GM12878 (cell line): ENCODE measurements around the gene RSPH9. TPM values are rescaled to one million over a fixed set of nuclear protein-coding genes. Genes with fewer than 3 reads are reported as not detected.

ENCODE experiments used
- ATAC-seq: fragments of 200-7000 bp; cut with Tn5 transposase; 3 replicates; pipeline ENCODE4 v1.9.1; 2020; ENCODE audit warnings: mild to moderate bottlenecking, moderate library complexity
- BruUV-seq: library from RNA; stranded (reverse); fragments of 400-500 nt; replicated peaks from 2 replicates; lab custom pipeline; 2021; lab: Mats Ljungman, UMichigan
- CTCF ChIA-PET: fragments of 300-600 bp; sonication (Branson Sonifier 250); formaldehyde crosslinking; extraction: SDS; loops from one replicate; lab custom pipeline; 2021; ENCODE audit warnings: inconsistent platforms; lab: Yijun Ruan, JAX
- POLR2A ChIA-PET: fragments of 350-600 bp; formaldehyde crosslinking; extraction: SDS; loops from one replicate; lab custom pipeline; 2021; ENCODE audit warnings: inconsistent platforms; lab: Charles Lee
- RAD21 ChIA-PET: fragments of 300-600 bp; sonication (Branson Sonifier 250); formaldehyde crosslinking; loops from one replicate; lab custom pipeline; 2023; ENCODE audit warnings: antibody characterized with exemption; ENCODE audit not compliant: unreplicated experiment; lab: Charles Lee
- SMC1A ChIA-PET: fragments of 300-600 bp; sonication (Branson Sonifier 250); formaldehyde crosslinking; loops from one replicate; lab custom pipeline; 2023; ENCODE audit not compliant: unreplicated experiment, uncharacterized antibody; lab: Charles Lee
- DNase-seq: peaks from one replicate; pipeline ENCODE4 v3.0.0-alpha.2; 2011; ENCODE audit warnings: low read depth, low spot score
- FAIRE-seq: peaks from 3 replicates; lab custom pipeline; 2011; peaks lifted over from hg19 to GRCh38; lab: Jason Lieb, UNC
- H2AFZ ChIP-seq: 2 replicates; pipeline ENCODE4 v1.6.0; 2011; ENCODE audit warnings: low read depth, low read length, control low read depth; ENCODE audit not compliant: control insufficient read depth
- H3K27ac ChIP-seq: 2 replicates; pipeline ENCODE4 v1.5.1; 2011; ENCODE audit warnings: control low read depth; ENCODE audit not compliant: control insufficient read depth, insufficient read depth
- H3K27me3 ChIP-seq, 2 experiments: replicated peaks in 1 of 2; 2 replicates each; pipeline versions ENCODE4 v1.6.0 to v1.6.1; 2011; ENCODE audit warnings: low read length in 1 of 2; ENCODE audit not compliant: control insufficient read depth in 2 of 2, insufficient read depth in 2 of 2
- H3K36me3 ChIP-seq, 2 experiments: 2 replicates each; pipeline ENCODE4 v1.5.1; 2011; ENCODE audit warnings: low read length in 1 of 2; ENCODE audit not compliant: control insufficient read depth in 2 of 2, insufficient read depth in 2 of 2
- H3K4me1 ChIP-seq: 2 replicates; pipeline ENCODE4 v1.6.1; 2011; ENCODE audit warnings: mild to moderate bottlenecking, low read length, moderate library complexity, mixed read lengths; ENCODE audit not compliant: control insufficient read depth, insufficient read depth
- H3K4me2 ChIP-seq: 2 replicates; pipeline ENCODE4 v1.6.0; 2011; ENCODE audit warnings: control low read depth; ENCODE audit not compliant: control insufficient read depth, insufficient read depth
- H3K4me3 ChIP-seq: fragments of 200-600 bp; sonication (generic); 2 replicates; pipeline ENCODE4 v1.5.1; 2016
- H3K79me2 ChIP-seq: 2 replicates; pipeline ENCODE4 v1.6.0; 2011; ENCODE audit warnings: low read length; ENCODE audit not compliant: control insufficient read depth, insufficient read depth
- H3K9ac ChIP-seq: 2 replicates; pipeline ENCODE4 v1.8.0; 2011; ENCODE audit warnings: low read length, control low read depth, mixed read lengths; ENCODE audit not compliant: control insufficient read depth, insufficient read depth
- H3K9me3 ChIP-seq: replicated peaks from 3 replicates; pipeline ENCODE4 v1.5.1; 2011; ENCODE audit warnings: mild to moderate bottlenecking, low read length; ENCODE audit not compliant: control insufficient read depth, insufficient read depth
- H4K20me1 ChIP-seq: 2 replicates; pipeline ENCODE4 v1.6.0; 2011; ENCODE audit not compliant: control insufficient read depth, insufficient read depth
- CBX5 ChIP-seq: sonication (generic); IDR thresholded peaks from 2 replicates; pipeline ENCODE4 v1.6.1; 2016; ENCODE audit warnings: low read depth, moderate library complexity, mild to moderate bottlenecking, inconsistent platforms
- CHD1 ChIP-seq: IDR thresholded peaks from 2 replicates; pipeline ENCODE4 v1.6.1; 2012; ENCODE audit warnings: low read depth, low read length, improper control_type of control experiment
- EGR1 ChIP-seq, 2 experiments: IDR thresholded peaks; 1 replicate in 1 of 2; 2 replicates in 1 of 2; pipeline ENCODE4 v1.6.1; 2011 to 2012; ENCODE audit warnings: low read depth in 2 of 2, low read length in 2 of 2, borderline replicate concordance in 1 of 2, mild to moderate bottlenecking in 1 of 2, moderate library complexity in 1 of 2
- HDGF ChIP-seq: fragments of 450-650 bp; IDR thresholded peaks from 2 replicates; pipeline ENCODE4 v1.6.1; 2016; ENCODE audit warnings: antibody characterized with exemption
- KAT2A ChIP-seq: conservative IDR thresholded peaks from 2 replicates; pipeline ENCODE4 v1.6.1; 2011; ENCODE audit warnings: low read depth, low read length; ENCODE audit not compliant: control insufficient read depth
- MYC ChIP-seq: IDR thresholded peaks from 2 replicates; pipeline ENCODE4 v1.6.1; 2011; ENCODE audit warnings: mild to moderate bottlenecking, low read length, moderate library complexity, inconsistent platforms; ENCODE audit not compliant: insufficient read depth, insufficient replicate concordance, insufficient read length, severe bottlenecking
- PAX5 ChIP-seq: IDR thresholded peaks from 2 replicates; pipeline ENCODE4 v1.6.1; 2011; ENCODE audit warnings: low read depth, low read length, borderline replicate concordance
- RB1 ChIP-seq: fragments of 450-650 bp; formaldehyde crosslinking; IDR thresholded peaks from 2 replicates; pipeline ENCODE4 v1.6.1; 2017; ENCODE audit warnings: mild to moderate bottlenecking, borderline replicate concordance
- SMARCA5 ChIP-seq: fragments of 450-650 bp; IDR thresholded peaks from 2 replicates; pipeline ENCODE4 v1.6.1; 2017; ENCODE audit warnings: mild to moderate bottlenecking
- SREBF2 ChIP-seq: IDR thresholded peaks from 2 replicates; pipeline ENCODE4 v1.6.1; 2012; ENCODE audit warnings: mild to moderate bottlenecking, low read length
- STAT1 ChIP-seq: fragments of 450-650 bp; conservative IDR thresholded peaks from 2 replicates; pipeline ENCODE4 v1.6.1; 2014; ENCODE audit warnings: antibody characterized with exemption, mild to moderate bottlenecking
- TCF12 ChIP-seq: IDR thresholded peaks from 2 replicates; pipeline ENCODE4 v1.6.1; 2011; ENCODE audit warnings: low read depth, mild to moderate bottlenecking, low read length
- TCF3 ChIP-seq: IDR thresholded peaks from 2 replicates; pipeline ENCODE4 v1.6.1; 2012; ENCODE audit warnings: low read depth, mild to moderate bottlenecking, low read length, borderline replicate concordance; ENCODE audit not compliant: insufficient read depth
- WGBS: methylation state at CpG from one replicate; pipeline ENCODE4 v1.1.6; 2016; ENCODE audit warnings: low lambda C conversion rate; ENCODE audit not compliant: insufficient replicate concordance, insufficient coverage; ENCODE audit errors: missing lambda C conversion rate; 5-methylcytosine and 5-hydroxymethylcytosine counted together
- in situ Hi-C: fragments of 300-500 bp; cut with MboI; formaldehyde crosslinking; loops from 9 replicates; pipeline ENCODE4 v1.14.3; 2018; ENCODE audit warnings: mixed read lengths
- intact Hi-C: fragments of 100-400 bp; cut with micrococcal nuclease; formaldehyde crosslinking; loops from one replicate; pipeline ENCODE4 v1.14.2; 2022; ENCODE audit not compliant: unreplicated experiment
- polyA plus RNA-seq, 11 experiments: library from polyadenylated mRNA; depleted of rRNA in 4 of 11; unstranded in 6 of 11; stranded (reverse) in 5 of 11; fragments of >200 nt; fragmentation: Nextera tagmentation in 4 of 11; fragmentation: Illumina TruSeq in 1 of 11; extraction: Ambion mirVana in 4 of 11; extraction: Trizol in 1 of 11; gene quantifications; 1 replicate in 1 of 11; 2 replicates in 10 of 11; pipeline versions ENCODE4 v1.2.1 to v1.2.3, GENCODE V29; 2011 to 2016; ENCODE audit warnings: inconsistent platforms in 2 of 11, missing spikeins in 2 of 11, low read depth in 1 of 11
- total RNA-seq, 4 experiments: library from RNA; depleted of rRNA in 3 of 4; stranded (reverse); fragments of >200 nt in 3 of 4; fragmentation: Illumina TruSeq in 1 of 4; extraction: Trizol in 1 of 4; gene quantifications; 2 replicates each; pipeline versions ENCODE4 v1.2.1 to v1.2.3, GENCODE V29; 2013 to 2021
- TF ChIP-seq, protein P1 (sequence below): fragments of 150-350 bp; IDR thresholded peaks from 2 replicates; pipeline ENCODE4 v1.6.1; 2014; ENCODE audit warnings: mild to moderate bottlenecking, low read depth, low read length
- TF ChIP-seq, protein P2 (sequence below): IDR thresholded peaks from 2 replicates; pipeline ENCODE4 v1.6.1; 2011; ENCODE audit warnings: borderline replicate concordance, low read depth, mild to moderate bottlenecking, moderate library complexity, low read length; ENCODE audit not compliant: insufficient read depth, poor library complexity, severe bottlenecking
- TF ChIP-seq, protein P3 (sequence below): IDR thresholded peaks from 2 replicates; pipeline ENCODE4 v1.6.1; 2011; ENCODE audit warnings: low read depth, mild to moderate bottlenecking, low read length, moderate library complexity, borderline replicate concordance; ENCODE audit errors: extremely low read depth
- TF ChIP-seq, protein P4 (sequence below): fragments of 450-650 bp; IDR thresholded peaks from 2 replicates; pipeline ENCODE4 v1.6.1; 2017; ENCODE audit warnings: mild to moderate bottlenecking, moderate library complexity

Gene RSPH9
- total and polyA plus RNA-seq, 10 of the 15 experiments (the other 5 are each of a cell fraction or from before 2014, with no cell fraction given) = 0.26 to 0.63 (median 0.36) TPM; not detected in 6

DNA sequence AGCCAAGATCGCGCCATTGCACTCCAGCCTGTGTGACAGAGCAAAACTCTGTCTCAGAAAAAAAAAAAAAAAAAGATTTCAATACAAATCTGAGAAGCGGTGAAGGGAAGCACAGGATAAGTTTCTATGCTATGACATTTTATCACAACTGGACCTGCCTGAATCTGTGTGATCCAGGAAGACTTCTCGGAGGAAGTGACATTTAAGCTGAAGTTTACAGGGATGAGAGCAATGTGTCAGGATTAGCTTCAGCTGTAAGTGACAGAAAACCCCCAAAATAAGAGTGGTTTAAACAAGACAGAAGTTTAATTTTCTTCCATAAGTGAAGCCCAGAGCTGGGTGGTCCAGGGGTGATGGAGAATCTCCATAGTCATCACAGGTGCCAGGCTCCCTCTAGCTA is 76.2 kb downstream of the RSPH9 start:
- H3K9me3 ChIP-seq = no peaks in the 10 kb centered on the region
- CTCF ChIA-PET = interaction anchor here (0.7 to 5.1 kb wide), 21 partner anchors 12 to 358 kb away, joined by 3 to 102 read pairs (median 4); partner anchors contain the start of genes GTPBP2, MRPS18A and VEGFA
- peaks cover 26% of the 10 kb centered on the region for H3K4me1 ChIP-seq
- H3K79me2 ChIP-seq = no peaks in the 10 kb centered on the region; the same call in 1 of the 2 replicates
- DNase-seq (no peak), FAIRE-seq (no peak), ATAC-seq (no peak)
- H3K27ac ChIP-seq = no peak overlapping the region
- POLR2A ChIA-PET = interaction anchor here (0.7 to 1.9 kb wide), 6 partner anchors 8 to 358 kb away, joined by 3 to 5 read pairs (median 4); partner anchors contain the start of gene VEGFA
- SMC1A ChIA-PET = interaction anchor here (0.6 to 5.8 kb wide), 13 partner anchors 12 to 359 kb away, joined by 3 to 87 read pairs (median 4); partner anchors contain the start of gene VEGFA
- H3K4me3 ChIP-seq = no peak overlapping the region
- intact Hi-C loops = loop anchor here (5.0 kb wide), 1 partner anchor 36 kb away; no protein-coding TSS in a partner anchor
- H3K36me3 ChIP-seq = no peaks in the 10 kb centered on the region
- 50% methylated on average over 4 of the region's 4 CpGs for WGBS
- RAD21 ChIA-PET = interaction anchor here (0.5 to 2.0 kb wide), 10 partner anchors 49 to 379 kb away, joined by 3 to 8 read pairs (median 4); partner anchors contain the start of gene VEGFA
- H4K20me1 ChIP-seq = no peaks in the 10 kb centered on the region
- BruUV-seq = no TSS peak
- H3K9ac ChIP-seq = no peak overlapping the region
- no peak overlapping the region for H3K4me2 ChIP-seq
- in situ Hi-C loops = loop anchor here (5.0 kb wide), 1 partner anchor 356 kb away; no protein-coding TSS in a partner anchor
- H3K27me3 ChIP-seq = no peaks in the 10 kb centered on the region
- H2AFZ ChIP-seq = no peak overlapping the region
- no peak for TF ChIP-seq CHD1
- TF ChIP-seq, protein P1, sequence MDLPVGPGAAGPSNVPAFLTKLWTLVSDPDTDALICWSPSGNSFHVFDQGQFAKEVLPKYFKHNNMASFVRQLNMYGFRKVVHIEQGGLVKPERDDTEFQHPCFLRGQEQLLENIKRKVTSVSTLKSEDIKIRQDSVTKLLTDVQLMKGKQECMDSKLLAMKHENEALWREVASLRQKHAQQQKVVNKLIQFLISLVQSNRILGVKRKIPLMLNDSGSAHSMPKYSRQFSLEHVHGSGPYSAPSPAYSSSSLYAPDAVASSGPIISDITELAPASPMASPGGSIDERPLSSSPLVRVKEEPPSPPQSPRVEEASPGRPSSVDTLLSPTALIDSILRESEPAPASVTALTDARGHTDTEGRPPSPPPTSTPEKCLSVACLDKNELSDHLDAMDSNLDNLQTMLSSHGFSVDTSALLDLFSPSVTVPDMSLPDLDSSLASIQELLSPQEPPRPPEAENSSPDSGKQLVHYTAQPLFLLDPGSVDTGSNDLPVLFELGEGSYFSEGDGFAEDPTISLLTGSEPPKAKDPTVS = no peak
- TF ChIP-seq, protein P2, sequence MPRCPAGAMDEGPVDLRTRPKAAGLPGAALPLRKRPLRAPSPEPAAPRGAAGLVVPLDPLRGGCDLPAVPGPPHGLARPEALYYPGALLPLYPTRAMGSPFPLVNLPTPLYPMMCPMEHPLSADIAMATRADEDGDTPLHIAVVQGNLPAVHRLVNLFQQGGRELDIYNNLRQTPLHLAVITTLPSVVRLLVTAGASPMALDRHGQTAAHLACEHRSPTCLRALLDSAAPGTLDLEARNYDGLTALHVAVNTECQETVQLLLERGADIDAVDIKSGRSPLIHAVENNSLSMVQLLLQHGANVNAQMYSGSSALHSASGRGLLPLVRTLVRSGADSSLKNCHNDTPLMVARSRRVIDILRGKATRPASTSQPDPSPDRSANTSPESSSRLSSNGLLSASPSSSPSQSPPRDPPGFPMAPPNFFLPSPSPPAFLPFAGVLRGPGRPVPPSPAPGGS = no peak
- TF ChIP-seq SMARCA5 = no peak
- TF ChIP-seq, protein P3, sequence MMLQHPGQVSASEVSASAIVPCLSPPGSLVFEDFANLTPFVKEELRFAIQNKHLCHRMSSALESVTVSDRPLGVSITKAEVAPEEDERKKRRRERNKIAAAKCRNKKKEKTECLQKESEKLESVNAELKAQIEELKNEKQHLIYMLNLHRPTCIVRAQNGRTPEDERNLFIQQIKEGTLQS = no peak
- TF ChIP-seq CBX5 = no peak
- no peak for TF ChIP-seq RB1
- no peak for TF ChIP-seq EGR1 (IDR thresholded peaks at IDR 0.05; ENCODE audit: borderline replicate concordance in 1 of 2, low read depth in 2 of 2, low read length in 2 of 2)
- TF ChIP-seq, protein P4, sequence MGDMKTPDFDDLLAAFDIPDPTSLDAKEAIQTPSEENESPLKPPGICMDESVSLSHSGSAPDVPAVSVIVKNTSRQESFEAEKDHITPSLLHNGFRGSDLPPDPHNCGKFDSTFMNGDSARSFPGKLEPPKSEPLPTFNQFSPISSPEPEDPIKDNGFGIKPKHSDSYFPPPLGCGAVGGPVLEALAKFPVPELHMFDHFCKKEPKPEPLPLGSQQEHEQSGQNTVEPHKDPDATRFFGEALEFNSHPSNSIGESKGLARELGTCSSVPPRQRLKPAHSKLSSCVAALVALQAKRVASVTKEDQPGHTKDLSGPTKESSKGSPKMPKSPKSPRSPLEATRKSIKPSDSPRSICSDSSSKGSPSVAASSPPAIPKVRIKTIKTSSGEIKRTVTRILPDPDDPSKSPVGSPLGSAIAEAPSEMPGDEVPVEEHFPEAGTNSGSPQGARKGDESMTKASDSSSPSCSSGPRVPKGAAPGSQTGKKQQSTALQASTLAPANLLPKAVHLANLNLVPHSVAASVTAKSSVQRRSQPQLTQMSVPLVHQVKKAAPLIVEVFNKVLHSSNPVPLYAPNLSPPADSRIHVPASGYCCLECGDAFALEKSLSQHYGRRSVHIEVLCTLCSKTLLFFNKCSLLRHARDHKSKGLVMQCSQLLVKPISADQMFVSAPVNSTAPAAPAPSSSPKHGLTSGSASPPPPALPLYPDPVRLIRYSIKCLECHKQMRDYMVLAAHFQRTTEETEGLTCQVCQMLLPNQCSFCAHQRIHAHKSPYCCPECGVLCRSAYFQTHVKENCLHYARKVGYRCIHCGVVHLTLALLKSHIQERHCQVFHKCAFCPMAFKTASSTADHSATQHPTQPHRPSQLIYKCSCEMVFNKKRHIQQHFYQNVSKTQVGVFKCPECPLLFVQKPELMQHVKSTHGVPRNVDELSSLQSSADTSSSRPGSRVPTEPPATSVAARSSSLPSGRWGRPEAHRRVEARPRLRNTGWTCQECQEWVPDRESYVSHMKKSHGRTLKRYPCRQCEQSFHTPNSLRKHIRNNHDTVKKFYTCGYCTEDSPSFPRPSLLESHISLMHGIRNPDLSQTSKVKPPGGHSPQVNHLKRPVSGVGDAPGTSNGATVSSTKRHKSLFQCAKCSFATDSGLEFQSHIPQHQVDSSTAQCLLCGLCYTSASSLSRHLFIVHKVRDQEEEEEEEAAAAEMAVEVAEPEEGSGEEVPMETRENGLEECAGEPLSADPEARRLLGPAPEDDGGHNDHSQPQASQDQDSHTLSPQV = no peak
- TF ChIP-seq MYC = no peak
- no peak for TF ChIP-seq STAT1
- no peak for TF ChIP-seq SREBF2
- TF ChIP-seq TCF12 = no peak
- no peak for TF ChIP-seq TCF3
- no peak for TF ChIP-seq HDGF
- TF ChIP-seq KAT2A = no peak
- TF ChIP-seq PAX5 = no peak
